Fibroblast of lung (primary cell): ENCODE data around the gene ENPEP. TPM values are rescaled to one million over a fixed set of nuclear protein-coding genes. Genes with fewer than 3 reads are reported as not detected.

Experiments
- DNase-seq, 2 donors: peaks; one replicate each; pipeline versions ENCODE4 v3.0.0 to v3.0.0-alpha.2; 2010; ENCODE audit warnings: low read depth in 2 of 2
- H2AFZ ChIP-seq: 2 replicates; pipeline ENCODE4 v1.5.1; 2012; ENCODE audit warnings: low read length, control low read depth, inconsistent platforms
- H3K27ac ChIP-seq: 2 replicates; pipeline ENCODE4 v1.5.1; 2011; ENCODE audit warnings: low read length, control low read depth; ENCODE audit not compliant: insufficient read depth
- H3K27me3 ChIP-seq: 2 replicates; pipeline ENCODE4 v1.5.1; 2011; ENCODE audit warnings: mild to moderate bottlenecking, low read length; ENCODE audit not compliant: control insufficient read depth, insufficient read depth
- H3K36me3 ChIP-seq: 2 replicates; pipeline ENCODE4 v1.5.1; 2011; ENCODE audit warnings: low read length; ENCODE audit not compliant: control insufficient read depth, insufficient read depth
- H3K4me1 ChIP-seq: 2 replicates; pipeline ENCODE4 v1.5.1; 2011; ENCODE audit warnings: low read length; ENCODE audit not compliant: control insufficient read depth, insufficient read depth; ENCODE audit errors: extremely low read depth
- H3K4me2 ChIP-seq: 2 replicates; pipeline ENCODE4 v1.5.1; 2011; ENCODE audit warnings: low read length, control low read depth; ENCODE audit not compliant: insufficient read depth; ENCODE audit errors: extremely low read depth
- H3K4me3 ChIP-seq, 4 experiments: fragments of 200-600 bp in 1 of 4; sonication (generic) in 1 of 4; replicated peaks in 1 of 4; 2 replicates each; pipeline ENCODE4 v1.5.1; 2011 to 2016; ENCODE audit warnings: low read length in 4 of 4, low read depth in 3 of 4, mild to moderate bottlenecking in 3 of 4, control low read depth in 2 of 4, inconsistent platforms in 1 of 4, mixed read lengths in 1 of 4; ENCODE audit not compliant: insufficient read depth in 1 of 4; ENCODE audit errors: control extremely low read depth in 1 of 4
- H3K79me2 ChIP-seq: 2 replicates; pipeline ENCODE4 v1.5.1; 2012; ENCODE audit warnings: mild to moderate bottlenecking, low read length, inconsistent platforms; ENCODE audit not compliant: control insufficient read depth, insufficient read depth
- H3K9ac ChIP-seq: 2 replicates; pipeline ENCODE4 v1.5.1; 2011; ENCODE audit warnings: mild to moderate bottlenecking, low read length, control low read depth; ENCODE audit not compliant: insufficient read depth
- H3K9me3 ChIP-seq: 2 replicates; pipeline ENCODE4 v1.5.1; 2012; ENCODE audit warnings: low read depth, low read length; ENCODE audit not compliant: control insufficient read depth, insufficient read depth
- H4K20me1 ChIP-seq: 2 replicates; pipeline ENCODE4 v1.5.1; 2011; ENCODE audit warnings: low read length; ENCODE audit not compliant: control insufficient read depth, insufficient read depth; ENCODE audit errors: extremely low read depth
- EZH2 ChIP-seq: IDR thresholded peaks from 2 replicates; pipeline ENCODE4 v1.5.1; 2012; ENCODE audit warnings: low read length, control low read depth, mild to moderate bottlenecking; ENCODE audit errors: missing control alignments
- polyA plus RNA-seq, 2 donors: library from polyadenylated mRNA; depleted of rRNA in 1 of 2; stranded (reverse) in 1 of 2; unstranded in 1 of 2; fragments of >200 nt; gene quantifications; 2 replicates each; pipeline ENCODE4 v1.2.1, GENCODE V29; 2011 to 2012; ENCODE audit warnings: missing spikeins in 1 of 2
- total RNA-seq: library from RNA; depleted of rRNA; stranded (reverse); fragments of >200 nt; gene quantifications from 2 replicates; pipeline ENCODE4 v1.2.1, GENCODE V29; 2014
- TF ChIP-seq, protein P1 (sequence below), 2 donors: IDR thresholded peaks in 1 of 2; conservative IDR thresholded peaks in 1 of 2; 1 replicate in 1 of 2; 2 replicates in 1 of 2; pipeline ENCODE4 v1.5.1; 2011 to 2012; ENCODE audit warnings: low read length in 2 of 2, control low read depth in 1 of 2, inconsistent platforms in 1 of 2, low read depth in 1 of 2, mild to moderate bottlenecking in 1 of 2

ENPEP gene
- total and polyA plus RNA-seq, 2 donors (not counting 1 experiment from before 2014, with no cell fraction given) = 0.28 TPM; not detected in 1

DNA sequence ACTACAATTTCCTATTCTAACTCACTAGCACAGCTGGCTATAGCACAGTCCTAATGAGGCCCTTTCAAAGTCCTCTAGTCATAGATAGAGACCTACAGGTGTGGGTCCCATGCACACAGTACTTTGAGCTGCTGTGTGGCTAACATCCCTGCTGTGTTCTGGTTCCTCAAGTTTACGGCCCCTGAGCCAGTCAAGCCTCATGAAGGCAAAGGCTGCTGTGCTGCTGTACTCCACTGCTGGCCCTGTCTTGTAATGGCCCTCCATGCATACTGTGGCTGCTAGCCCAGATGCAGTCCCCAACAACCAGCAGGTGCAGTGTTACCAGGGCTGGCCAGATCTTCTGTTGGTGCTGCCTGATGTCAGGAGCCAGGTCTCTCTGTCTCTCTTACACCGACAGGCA, 23.4 kb upstream of the ENPEP start:
- no peaks in the 10 kb centered on the region for H3K79me2 ChIP-seq
- TF ChIP-seq EZH2 = no peak
- TF ChIP-seq, protein P1, sequence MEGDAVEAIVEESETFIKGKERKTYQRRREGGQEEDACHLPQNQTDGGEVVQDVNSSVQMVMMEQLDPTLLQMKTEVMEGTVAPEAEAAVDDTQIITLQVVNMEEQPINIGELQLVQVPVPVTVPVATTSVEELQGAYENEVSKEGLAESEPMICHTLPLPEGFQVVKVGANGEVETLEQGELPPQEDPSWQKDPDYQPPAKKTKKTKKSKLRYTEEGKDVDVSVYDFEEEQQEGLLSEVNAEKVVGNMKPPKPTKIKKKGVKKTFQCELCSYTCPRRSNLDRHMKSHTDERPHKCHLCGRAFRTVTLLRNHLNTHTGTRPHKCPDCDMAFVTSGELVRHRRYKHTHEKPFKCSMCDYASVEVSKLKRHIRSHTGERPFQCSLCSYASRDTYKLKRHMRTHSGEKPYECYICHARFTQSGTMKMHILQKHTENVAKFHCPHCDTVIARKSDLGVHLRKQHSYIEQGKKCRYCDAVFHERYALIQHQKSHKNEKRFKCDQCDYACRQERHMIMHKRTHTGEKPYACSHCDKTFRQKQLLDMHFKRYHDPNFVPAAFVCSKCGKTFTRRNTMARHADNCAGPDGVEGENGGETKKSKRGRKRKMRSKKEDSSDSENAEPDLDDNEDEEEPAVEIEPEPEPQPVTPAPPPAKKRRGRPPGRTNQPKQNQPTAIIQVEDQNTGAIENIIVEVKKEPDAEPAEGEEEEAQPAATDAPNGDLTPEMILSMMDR (conservative IDR thresholded peaks at IDR 0.05 in 1 of 2, IDR thresholded peaks at IDR 0.05 in 1 of 2; ENCODE audit: low read depth in 1 of 2, low read length in 2 of 2) = no peak
- H3K27ac ChIP-seq = no peak overlapping the region
- H3K36me3 ChIP-seq = no peaks in the 10 kb centered on the region
- H2AFZ ChIP-seq = no peak overlapping the region
- H3K9me3 ChIP-seq = no peaks in the 10 kb centered on the region
- H3K9ac ChIP-seq = no peak overlapping the region
- H3K4me3 ChIP-seq = no peak overlapping the region
- no peak overlapping the region for H3K4me2 ChIP-seq
- H3K4me1 ChIP-seq = no peaks in the 10 kb centered on the region
- H3K27me3 ChIP-seq = no peaks in the 10 kb centered on the region
- DNase-seq = no peak
- H4K20me1 ChIP-seq = no peaks in the 10 kb centered on the region

- Histone ChIP-seq H3K4me2 (no peak overlapping the region), H3K4me3 (no peak overlapping the region), H3K4me1 (no peaks in the 10 kb centered on the region), H3K36me3 (no peaks in the 10 kb centered on the region), H3K79me2 (no peaks in the 10 kb centered on the region), H3K9ac (no peak overlapping the region), H2AFZ (no peak overlapping the region), H4K20me1 (no peaks in the 10 kb centered on the region), H3K9me3 (no peaks in the 10 kb centered on the region), H3K27ac (no peak overlapping the region), H3K27me3 (no peaks in the 10 kb centered on the region)
- no peak for TF ChIP-seq EZH2
- TF ChIP-seq, protein P1 (conservative IDR thresholded peaks at IDR 0.05 in 1 of 2, IDR thresholded peaks at IDR 0.05 in 1 of 2; ENCODE audit: low read depth in 1 of 2, low read length in 2 of 2) = no peak
- DNase-seq = no peak
These were observed 21.5 kb upstream of the ENPEP start for GRCh38 chr4:110454441-110454840.

- DNase-seq = no peak
- Histone ChIP-seq H3K4me2 (no peak overlapping the region), H3K79me2 (no peaks in the 10 kb centered on the region), H3K9me3 (no peaks in the 10 kb centered on the region), H3K27me3 (no peaks in the 10 kb centered on the region), H3K9ac (no peak overlapping the region), H3K4me3 (no peak overlapping the region), H3K36me3 (no peaks in the 10 kb centered on the region), H4K20me1 (no peaks in the 10 kb centered on the region), H2AFZ (no peak overlapping the region), H3K27ac (no peak overlapping the region), H3K4me1 (no peaks in the 10 kb centered on the region)
- no peak for TF ChIP-seq EZH2
- TF ChIP-seq, protein P1 (conservative IDR thresholded peaks at IDR 0.05 in 1 of 2, IDR thresholded peaks at IDR 0.05 in 1 of 2; ENCODE audit: low read depth in 1 of 2, low read length in 2 of 2) = no peak
These were observed 17.3 kb upstream of the ENPEP start for GRCh38 chr4:110458494-110459266.
